HS-27A (cell line): ENCODE data around the gene CEACAM21.

Experiments
- DNase-seq: peaks from one replicate; pipeline ENCODE4 v3.0.0-alpha.2; 2012; ENCODE audit warnings: low read depth, missing footprints

CEACAM21 gene

GRCh38 chr19:41575998-41576397 is at the start of gene CEACAM21:
CEACAM21 (plus strand) TSS chr19:41576166; CDS start chr19:41576275, 109 bp downstream.
- DNase-seq, result no peak

GRCh38 chr19:41527089-41527488 is 48.9 kb upstream of the CEACAM21 start:
- DNase-seq, result no peak

GRCh38 chr19:41528106-41528505 is 47.9 kb upstream of the CEACAM21 start:
- no peak for DNase-seq

- DNase-seq, result no peak
These were observed 46.3 kb upstream of the CEACAM21 start for GRCh38 chr19:41529484-41530183.

- no peak for DNase-seq
These were observed 45.8 kb upstream of the CEACAM21 start for GRCh38 chr19:41530184-41530534.

- no peak for DNase-seq
These were observed 45.1 kb upstream of the CEACAM21 start for GRCh38 chr19:41530761-41531301.

GRCh38 chr19:41531438-41532311 is 44.3 kb upstream of the CEACAM21 start:
- no peak for DNase-seq

GRCh38 chr19:41532526-41532925 is 43.4 kb upstream of the CEACAM21 start:
- DNase-seq, result no peak

GRCh38 chr19:41533671-41534215 is 42.2 kb upstream of the CEACAM21 start:
- DNase-seq, result no peak

- DNase-seq, result no peak
These were observed 40.8 kb upstream of the CEACAM21 start for GRCh38 chr19:41535029-41535622.

- DNase-seq, result no peak
These were observed 38.2 kb upstream of the CEACAM21 start for GRCh38 chr19:41537789-41538188.

GRCh38 chr19:41540041-41540695 is 35.8 kb upstream of the CEACAM21 start:
- DNase-seq, result no peak

GRCh38 chr19:41541990-41542584 is 33.9 kb upstream of the CEACAM21 start:
- no peak for DNase-seq

GRCh38 chr19:41542622-41543021 is 33.3 kb upstream of the CEACAM21 start:
- DNase-seq, result no peak

- DNase-seq, result no peak
These were observed 32.4 kb upstream of the CEACAM21 start for GRCh38 chr19:41543582-41543981.

- no peak for DNase-seq
These were observed 30.4 kb upstream of the CEACAM21 start for GRCh38 chr19:41545547-41545946.

- no peak for DNase-seq
These were observed 29.6 kb upstream of the CEACAM21 start for GRCh38 chr19:41546386-41546789.

- DNase-seq, result no peak
These were observed 29.0 kb upstream of the CEACAM21 start for GRCh38 chr19:41546961-41547360.

- DNase-seq, result no peak
These were observed 28.4 kb upstream of the CEACAM21 start for GRCh38 chr19:41547569-41547968.

GRCh38 chr19:41548047-41548446 is 27.9 kb upstream of the CEACAM21 start:
- DNase-seq, result no peak

- no peak for DNase-seq
These were observed 26.8 kb upstream of the CEACAM21 start for GRCh38 chr19:41548954-41549688.
